ENCODE measurements around the gene FCN1.

Gene FCN1

GRCh38 chr9:134922066-134922931, 4.6 kb upstream of the FCN1 start:
- H3K9me3 ChIP-seq (ENCODE audit: control insufficient read depth, insufficient read depth, low read length), result peaks cover 2% of the 10 kb centered on the region; the same call in 1 of the 2 replicates
- H3K36me3 ChIP-seq (ENCODE audit: insufficient read depth, low read length), result no peaks in the 10 kb centered on the region
- no peaks in the 10 kb centered on the region for H3K4me1 ChIP-seq (ENCODE audit: insufficient read depth, low read length)
- no peak overlapping the region for H3K9ac ChIP-seq (ENCODE audit: low read depth, low read length)

- H3K9ac ChIP-seq (ENCODE audit: low read depth, low read length), result no peak overlapping the region
- H3K4me1 ChIP-seq (ENCODE audit: insufficient read depth, low read length), result no peaks in the 10 kb centered on the region
- no peaks in the 10 kb centered on the region for H3K36me3 ChIP-seq (ENCODE audit: insufficient read depth, low read length)
- H3K9me3 ChIP-seq (ENCODE audit: control insufficient read depth, insufficient read depth, low read length), result peaks cover 2% of the 10 kb centered on the region; the same call in 1 of the 2 replicates
Measured at GRCh38 chr9:134919303-134919702, 1.6 kb upstream of the FCN1 start.

GRCh38 chr9:134918646-134919045, 934 bp upstream of the FCN1 start:
- Histone ChIP-seq H3K36me3 (ENCODE audit: insufficient read depth, low read length) (no peaks in the 10 kb centered on the region), H3K9me3 (ENCODE audit: control insufficient read depth, insufficient read depth, low read length) (peaks cover 2% of the 10 kb centered on the region; the same call in 1 of the 2 replicates), H3K4me1 (ENCODE audit: insufficient read depth, low read length) (no peaks in the 10 kb centered on the region), H3K9ac (ENCODE audit: low read depth, low read length) (no peak overlapping the region)

GRCh38 chr9:134916161-134916665, 1.5 kb downstream of the FCN1 start:
- H3K4me1 ChIP-seq (ENCODE audit: insufficient read depth, low read length), result no peaks in the 10 kb centered on the region
- H3K9ac ChIP-seq (ENCODE audit: low read depth, low read length), result no peak overlapping the region

GRCh38 chr9:134915046-134915985, 2.4 kb downstream of the FCN1 start:
- H3K36me3 ChIP-seq (ENCODE audit: insufficient read depth, low read length), result no peaks in the 10 kb centered on the region
- H3K4me1 ChIP-seq (ENCODE audit: insufficient read depth, low read length), result no peaks in the 10 kb centered on the region
- H3K9ac ChIP-seq (ENCODE audit: low read depth, low read length), result no peak overlapping the region
- H3K9me3 ChIP-seq (ENCODE audit: control insufficient read depth, insufficient read depth, low read length), result peaks cover 2% of the 10 kb centered on the region; the same call in 1 of the 2 replicates

More at GRCh38 chr9:134916161-134916665, 1.5 kb downstream of the FCN1 start:
- no peaks in the 10 kb centered on the region for H3K36me3 ChIP-seq (ENCODE audit: insufficient read depth, low read length)
- peaks cover 2% of the 10 kb centered on the region; the same call in 1 of the 2 replicates for H3K9me3 ChIP-seq (ENCODE audit: control insufficient read depth, insufficient read depth, low read length)

- H3K9me3 ChIP-seq (ENCODE audit: control insufficient read depth, insufficient read depth, low read length), result no peaks in the 10 kb centered on the region
- H3K36me3 ChIP-seq (ENCODE audit: insufficient read depth, low read length), result no peaks in the 10 kb centered on the region
- no peaks in the 10 kb centered on the region for H3K4me1 ChIP-seq (ENCODE audit: insufficient read depth, low read length)
- no peak overlapping the region for H3K9ac ChIP-seq (ENCODE audit: low read depth, low read length)
Measured at GRCh38 chr9:134914501-134914834, 3.2 kb downstream of the FCN1 start.

GRCh38 chr9:134913713-134914500, 3.8 kb downstream of the FCN1 start:
- H3K36me3 ChIP-seq (ENCODE audit: insufficient read depth, low read length), result no peaks in the 10 kb centered on the region
- no peaks in the 10 kb centered on the region for H3K9me3 ChIP-seq (ENCODE audit: control insufficient read depth, insufficient read depth, low read length)
- H3K4me1 ChIP-seq (ENCODE audit: insufficient read depth, low read length), result no peaks in the 10 kb centered on the region
- H3K9ac ChIP-seq (ENCODE audit: low read depth, low read length), result no peak overlapping the region

GRCh38 chr9:134913041-134913712, 4.5 kb downstream of the FCN1 start:
- Histone ChIP-seq H3K36me3 (ENCODE audit: insufficient read depth, low read length) (no peaks in the 10 kb centered on the region), H3K9ac (ENCODE audit: low read depth, low read length) (no peak overlapping the region), H3K9me3 (ENCODE audit: control insufficient read depth, insufficient read depth, low read length) (no peaks in the 10 kb centered on the region), H3K4me1 (ENCODE audit: insufficient read depth, low read length) (no peaks in the 10 kb centered on the region)

- H3K4me1 ChIP-seq (ENCODE audit: insufficient read depth, low read length), result no peaks in the 10 kb centered on the region
- H3K9me3 ChIP-seq (ENCODE audit: control insufficient read depth, insufficient read depth, low read length), result no peaks in the 10 kb centered on the region
- no peak overlapping the region for H3K9ac ChIP-seq (ENCODE audit: low read depth, low read length)
- H3K36me3 ChIP-seq (ENCODE audit: insufficient read depth, low read length), result no peaks in the 10 kb centered on the region
Measured at GRCh38 chr9:134912126-134912840, 5.4 kb downstream of the FCN1 start.

GRCh38 chr9:134909511-134910481, 7.9 kb downstream of the FCN1 start:
- Histone ChIP-seq H3K9ac (ENCODE audit: low read depth, low read length) (no peak overlapping the region), H3K36me3 (ENCODE audit: insufficient read depth, low read length) (no peaks in the 10 kb centered on the region), H3K4me1 (ENCODE audit: insufficient read depth, low read length) (no peaks in the 10 kb centered on the region), H3K9me3 (ENCODE audit: control insufficient read depth, insufficient read depth, low read length) (no peaks in the 10 kb centered on the region)

GRCh38 chr9:134908524-134909309, 9.0 kb downstream of the FCN1 start:
- Histone ChIP-seq H3K36me3 (ENCODE audit: insufficient read depth, low read length) (no peaks in the 10 kb centered on the region), H3K4me1 (ENCODE audit: insufficient read depth, low read length) (no peaks in the 10 kb centered on the region), H3K9ac (ENCODE audit: low read depth, low read length) (no peak overlapping the region), H3K9me3 (ENCODE audit: control insufficient read depth, insufficient read depth, low read length) (no peaks in the 10 kb centered on the region)

- no peaks in the 10 kb centered on the region for H3K4me1 ChIP-seq (ENCODE audit: insufficient read depth, low read length)
- H3K9me3 ChIP-seq (ENCODE audit: control insufficient read depth, insufficient read depth, low read length), result no peaks in the 10 kb centered on the region
- no peak overlapping the region for H3K9ac ChIP-seq (ENCODE audit: low read depth, low read length)
- H3K36me3 ChIP-seq (ENCODE audit: insufficient read depth, low read length), result no peaks in the 10 kb centered on the region
Measured at GRCh38 chr9:134902936-134903335, 14.8 kb downstream of the FCN1 start.

Measured in ES-I3 (cell line).